HG03565 (cell line): Measurements from ENCODE around the gene LGALS16.
"Not testable (repeated sequence)": the region's sequence is repeated elsewhere in the genome, so short reads cannot be mapped to it uniquely, and the experiment has no call there.

Experiments
- ATAC-seq: cut with Tn5 transposase; IDR thresholded peaks from one replicate; pipeline ENCODE4 v1.9.1; 2021; ENCODE audit warnings: mild to moderate bottlenecking, moderate library complexity; ENCODE audit not compliant: unreplicated experiment

Gene LGALS16

DNA sequence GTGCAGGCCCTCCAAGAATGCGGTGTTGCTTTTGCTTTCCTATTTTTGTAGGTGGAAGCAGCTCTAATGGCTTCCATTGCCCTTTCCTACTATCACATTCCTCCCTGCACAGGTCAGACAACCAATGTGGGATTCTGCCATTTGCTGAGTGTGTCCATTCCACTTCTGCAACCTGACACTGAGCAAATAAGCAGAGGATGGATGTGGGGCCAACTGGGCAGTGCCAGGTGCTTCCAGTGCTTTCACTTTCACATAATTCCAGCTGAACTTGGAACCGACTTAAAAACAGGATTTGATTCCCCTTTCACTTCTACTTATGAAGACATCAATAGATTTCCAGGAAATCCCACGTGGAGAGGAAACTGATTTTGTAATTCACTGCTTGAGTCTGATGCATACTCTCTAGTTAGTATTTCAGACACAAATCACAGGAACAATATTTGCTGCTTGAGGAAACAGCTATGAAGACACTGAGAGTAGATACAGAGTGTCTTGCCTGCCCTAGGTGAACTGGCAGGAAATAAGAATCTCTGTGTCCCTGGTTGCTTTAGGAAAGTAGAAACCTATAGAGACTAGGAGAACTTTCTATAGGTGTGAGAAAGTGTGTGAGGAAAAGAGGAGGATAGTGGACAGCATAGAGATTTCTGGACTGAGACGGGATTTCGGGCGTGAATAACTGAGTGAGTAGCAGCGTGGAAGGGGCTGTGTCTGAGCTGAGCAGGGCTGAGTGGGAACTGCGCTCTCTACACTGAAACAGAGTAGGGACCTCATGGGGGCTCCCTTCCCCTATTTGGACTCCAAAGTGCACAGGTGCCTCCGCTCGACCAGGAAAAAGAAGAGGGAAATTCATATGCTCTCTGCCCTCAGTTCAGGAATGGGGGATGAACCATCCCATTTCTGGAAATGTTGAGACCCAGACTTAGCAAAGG lies 22.5 kb downstream of the LGALS16 start:
- ATAC-seq, result no peak

GRCh38 chr19:39679056-39679790 lies 23.5 kb downstream of the LGALS16 start:
- ATAC-seq, result peak; percentile 45

DNA sequence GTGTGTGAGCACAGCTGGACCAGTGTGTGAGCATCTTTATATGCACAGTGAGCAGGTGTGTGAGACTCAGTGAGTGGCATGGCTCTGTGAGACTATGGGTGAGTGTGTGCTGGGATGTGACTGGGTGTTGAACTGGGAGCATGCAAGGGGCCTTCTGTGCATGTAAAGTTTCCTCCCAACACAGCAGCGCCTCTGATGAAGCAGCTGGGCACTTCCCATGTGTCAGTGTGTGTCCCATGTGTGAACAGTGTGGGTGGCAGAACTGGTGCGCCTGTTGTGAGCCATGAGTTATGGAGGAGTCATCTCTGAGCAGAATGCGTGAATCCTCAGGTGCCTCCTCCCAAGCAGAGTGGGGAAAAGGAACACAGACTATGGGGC lies 24.1 kb downstream of the LGALS16 start:
- ATAC-seq, result peak; percentile 16

- ATAC-seq, result no peak
These were observed 24.9 kb downstream of the LGALS16 start for GRCh38 chr19:39680593-39680992.

DNA sequence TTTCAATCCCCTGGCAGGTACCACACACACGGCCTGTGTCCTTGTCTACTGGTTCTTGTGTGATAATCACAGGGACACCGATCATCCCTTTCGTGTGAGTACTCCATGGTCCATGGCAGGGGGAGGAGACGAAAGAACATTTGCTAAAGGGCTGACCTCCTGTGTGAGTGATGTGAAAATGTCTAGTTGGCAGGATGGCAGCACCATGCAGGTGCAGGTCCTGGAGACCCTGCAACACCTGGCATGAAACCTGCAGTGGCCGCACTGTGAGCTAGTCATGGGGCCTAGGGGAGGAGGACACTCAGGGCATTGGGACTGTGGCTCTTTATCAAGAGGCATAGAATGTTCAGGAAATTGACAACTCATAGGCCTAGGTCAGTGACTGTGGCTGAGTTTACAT lies 25.7 kb downstream of the LGALS16 start:
- ATAC-seq, result no peak

- ATAC-seq, result no peak
These were observed 28.6 kb downstream of the LGALS16 start for GRCh38 chr19:39684267-39684666.

GRCh38 chr19:39686739-39687138 lies 31.0 kb downstream of the LGALS16 start:
- ATAC-seq, result no peak

GRCh38 chr19:39688637-39689036 lies 32.9 kb downstream of the LGALS16 start:
- not testable (repeated sequence) for ATAC-seq

DNA sequence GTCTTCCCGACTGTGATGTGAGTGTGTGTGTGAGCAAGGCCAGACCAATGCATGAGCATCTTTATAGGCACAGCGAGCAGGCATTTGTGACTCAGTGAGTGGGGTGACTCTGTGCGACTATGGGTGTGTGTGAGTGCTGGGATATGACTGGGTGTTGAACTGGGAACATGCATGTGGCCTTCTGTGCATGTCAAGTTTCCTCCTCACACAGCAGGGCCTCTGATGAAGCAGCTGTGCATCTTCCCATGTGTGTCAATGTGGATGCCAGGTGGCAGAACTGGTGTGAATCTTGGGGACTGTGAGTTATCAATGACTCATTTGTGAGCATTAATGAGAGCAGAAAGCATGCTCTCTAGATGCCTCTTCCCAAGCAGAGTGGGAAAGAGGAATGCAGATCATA lies 36.5 kb downstream of the LGALS16 start:
- no peak for ATAC-seq

DNA sequence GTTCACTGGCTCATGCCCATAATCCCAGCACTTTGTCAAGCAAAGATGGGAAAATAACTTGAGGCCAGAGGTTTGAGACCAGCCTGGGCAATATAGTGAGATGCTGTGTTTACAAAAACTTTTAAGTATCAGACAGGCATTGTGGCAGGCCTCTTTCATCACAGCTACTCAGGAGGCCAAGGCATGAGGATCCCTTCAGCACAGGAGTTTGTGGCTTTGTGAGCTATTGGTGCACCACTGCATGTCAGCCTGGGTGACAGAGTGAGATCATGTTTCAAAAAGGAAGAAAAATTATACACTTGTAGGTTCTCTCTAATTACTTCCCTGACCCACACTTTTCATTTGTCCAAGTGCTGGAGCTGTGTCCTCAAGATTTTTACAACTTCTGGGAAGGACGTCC lies 37.1 kb downstream of the LGALS16 start:
- no peak for ATAC-seq

- no peak for ATAC-seq
These were observed 40.0 kb downstream of the LGALS16 start for GRCh38 chr19:39695759-39696158.

- ATAC-seq, result no peak
These were observed 40.7 kb downstream of the LGALS16 start for GRCh38 chr19:39696387-39696786.

DNA sequence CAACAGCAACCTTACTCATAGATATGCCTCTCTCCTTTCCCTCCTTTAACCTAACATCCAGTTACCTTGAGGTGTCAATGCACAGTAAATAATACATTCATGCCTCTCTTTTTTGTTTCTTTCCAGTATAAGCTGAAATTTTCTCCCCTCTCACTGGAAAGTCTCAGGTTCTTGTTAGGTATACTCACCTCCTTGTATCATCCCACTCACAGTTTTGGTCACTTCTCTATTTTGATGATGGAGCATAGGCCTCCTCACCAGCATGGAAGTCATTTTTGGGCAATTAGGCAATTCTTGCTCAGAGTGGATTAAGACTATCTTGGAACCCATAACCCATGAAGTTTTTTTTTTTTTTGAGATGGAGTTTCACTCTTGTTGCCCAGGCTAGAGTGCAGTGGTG lies 42.8 kb downstream of the LGALS16 start:
- no peak for ATAC-seq

DNA sequence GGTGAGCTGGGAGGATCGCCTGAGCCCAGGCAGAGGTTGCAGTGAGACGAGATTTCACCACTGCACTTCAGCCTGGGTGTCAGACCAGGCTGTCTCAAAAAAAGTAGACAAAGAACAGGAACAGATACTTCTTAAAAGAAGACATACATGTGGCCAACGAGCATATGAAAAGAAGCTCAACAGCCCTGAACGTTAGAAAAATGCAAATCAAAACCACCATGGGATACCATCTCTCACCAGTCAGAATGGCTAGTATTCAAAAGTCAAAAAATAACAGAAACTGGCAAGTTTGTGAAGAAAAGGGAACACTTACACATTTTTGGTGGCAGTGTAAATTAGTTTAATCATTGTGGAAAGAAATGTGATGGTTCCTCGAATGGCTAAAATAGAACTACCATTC lies 45.6 kb downstream of the LGALS16 start:
- peak; percentile 46 for ATAC-seq

DNA sequence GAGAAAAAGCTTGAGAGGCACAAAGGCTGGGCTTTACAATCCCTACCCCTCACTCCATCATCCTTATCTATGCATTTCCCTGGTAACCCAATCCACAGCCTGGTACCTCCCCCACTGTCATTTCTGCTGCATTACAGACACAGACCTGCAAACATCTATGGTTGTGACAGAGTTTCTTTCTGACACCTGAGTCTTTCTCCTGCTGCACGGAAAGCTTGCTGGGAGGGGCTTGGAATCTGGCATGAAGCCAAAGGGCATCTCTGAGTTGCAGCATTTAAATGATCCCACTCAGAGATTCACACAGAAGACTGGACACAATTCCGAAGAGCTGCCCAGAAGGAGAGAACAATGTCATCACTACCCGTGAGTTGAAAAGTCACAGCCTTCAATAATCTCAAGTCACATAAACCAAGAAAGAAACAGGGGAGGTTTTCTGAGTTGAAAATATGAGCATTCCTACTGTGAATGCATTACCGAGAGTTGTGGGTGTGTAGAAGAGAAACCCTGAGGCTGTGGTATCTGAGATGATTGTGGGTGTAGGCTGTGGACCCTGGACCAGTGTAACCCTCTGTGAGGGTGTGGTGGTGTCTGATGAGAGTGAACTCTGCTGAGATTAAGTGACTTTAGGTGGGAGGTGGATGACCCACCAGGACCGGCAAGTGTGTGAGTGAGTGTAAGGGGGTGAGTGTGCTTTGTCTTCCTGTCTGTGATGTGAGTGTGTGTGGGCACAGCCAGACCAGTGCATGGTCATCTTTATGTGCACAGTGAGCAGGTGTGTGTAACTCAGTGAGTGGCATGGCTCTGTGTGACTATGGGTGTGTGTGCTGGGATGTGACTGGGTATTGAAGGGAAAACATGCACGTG lies 48.7 kb downstream of the LGALS16 start, which contains the start of gene LGALS14:
Gene LGALS14, plus strand, starts transcription at position 301 of the 864 bp plus-strand sequence. Its CDS starts 48 bp downstream, at position 349.
- no peak for ATAC-seq

GRCh38 chr19:39705578-39706188 lies 50.0 kb downstream of the LGALS16 start:
- ATAC-seq, result no peak

DNA sequence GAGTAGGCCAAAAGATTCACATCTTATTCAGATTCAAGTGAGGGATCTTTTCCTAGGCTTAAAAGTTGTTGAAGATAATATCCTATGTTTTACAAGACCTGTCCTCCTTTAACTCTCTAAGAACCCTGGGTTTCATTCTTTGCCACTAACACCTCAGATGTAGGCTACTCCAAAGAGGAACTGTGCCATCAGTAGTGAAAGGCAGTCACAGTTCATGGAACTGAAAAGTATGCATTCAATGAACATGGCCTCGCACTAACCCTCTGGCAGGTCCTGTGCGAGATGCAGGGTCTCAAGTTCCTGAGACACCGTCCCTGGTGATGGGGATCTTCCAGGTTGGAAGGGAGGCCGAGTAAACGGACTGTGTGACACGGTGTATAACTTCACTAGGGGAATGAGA lies 52.9 kb downstream of the LGALS16 start:
- ATAC-seq, result no peak

DNA sequence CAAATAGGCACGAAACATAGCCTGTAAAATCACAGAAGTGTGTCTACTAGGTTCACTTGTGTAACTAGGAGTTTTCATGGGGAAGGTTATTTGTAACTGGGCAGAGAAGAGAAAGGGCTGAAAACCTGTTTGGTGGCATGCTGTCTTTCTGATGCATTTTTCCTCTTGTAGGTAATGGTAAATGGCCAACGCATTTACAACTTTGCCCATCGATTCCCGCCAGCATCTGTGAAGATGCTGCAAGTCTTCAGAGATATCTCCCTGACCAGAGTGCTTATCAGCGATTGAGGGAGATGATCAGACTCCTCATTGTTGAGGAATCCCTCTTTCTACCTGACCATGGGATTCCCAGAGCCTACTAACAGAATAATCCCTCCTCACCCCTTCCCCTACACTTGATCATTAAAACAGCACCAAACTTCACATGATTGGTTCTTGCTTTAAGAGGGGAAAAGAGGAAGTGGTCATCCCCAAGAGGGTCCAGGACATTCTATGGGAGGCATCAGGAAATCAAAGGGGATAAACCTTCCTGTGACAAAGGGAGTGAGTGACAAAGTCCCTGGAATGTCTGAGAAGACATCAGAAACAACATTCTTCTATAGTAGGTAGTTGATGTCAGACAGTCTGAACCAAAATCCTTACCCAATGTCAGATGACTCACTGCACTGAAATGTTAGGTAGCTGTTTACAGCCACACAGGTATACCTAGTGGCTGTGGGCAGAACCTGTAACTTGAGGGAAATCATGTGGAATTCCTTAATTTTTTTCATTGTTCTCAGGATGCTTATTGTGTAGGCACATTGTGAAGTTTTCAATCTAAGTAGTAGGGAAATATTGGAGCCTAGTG lies 53.5 kb downstream of the LGALS16 start:
- ATAC-seq, result no peak
